Stimulated activated CD8-positive, alpha-beta memory T cell treated with anti-CD3 and anti-CD28 coated beads, Interleukin-7, amount 100 ng/mL, for 1 hour (primary cell): Measurements from ENCODE around the gene INO80B.
"Not testable (repeated sequence)": the region's sequence is repeated elsewhere in the genome, so short reads cannot be mapped to it uniquely, and the experiment has no call there.

ENCODE experiments used
- DNase-seq, 2 donors: peaks; one replicate each; pipeline ENCODE4 v3.0.0-alpha.2; 2020; ENCODE audit warnings: low read depth in 2 of 2

The INO80B gene

DNA sequence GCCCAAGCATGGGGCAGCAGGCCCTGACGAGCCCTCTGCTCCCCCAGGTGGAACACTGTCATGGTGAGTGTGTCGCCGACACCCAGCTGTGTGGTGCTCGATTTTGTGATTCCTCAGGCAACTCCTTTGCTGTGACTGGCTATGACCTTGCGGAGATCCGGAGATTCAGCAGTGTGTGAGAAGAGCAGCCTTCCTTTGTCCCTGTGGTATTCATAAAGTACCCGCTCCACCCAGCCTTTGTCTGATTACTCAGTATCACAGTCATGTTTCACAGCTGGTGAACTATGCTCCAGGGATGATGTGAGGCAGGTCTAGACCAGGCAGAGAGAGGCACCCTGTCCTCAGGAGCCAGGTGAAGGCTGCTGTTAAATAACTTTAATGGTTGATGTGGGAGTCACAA is 29.4 kb upstream of the INO80B start:
- no peak for DNase-seq

GRCh38 chr2:74426181-74426758 is 28.6 kb upstream of the INO80B start:
- no peak for DNase-seq

DNA sequence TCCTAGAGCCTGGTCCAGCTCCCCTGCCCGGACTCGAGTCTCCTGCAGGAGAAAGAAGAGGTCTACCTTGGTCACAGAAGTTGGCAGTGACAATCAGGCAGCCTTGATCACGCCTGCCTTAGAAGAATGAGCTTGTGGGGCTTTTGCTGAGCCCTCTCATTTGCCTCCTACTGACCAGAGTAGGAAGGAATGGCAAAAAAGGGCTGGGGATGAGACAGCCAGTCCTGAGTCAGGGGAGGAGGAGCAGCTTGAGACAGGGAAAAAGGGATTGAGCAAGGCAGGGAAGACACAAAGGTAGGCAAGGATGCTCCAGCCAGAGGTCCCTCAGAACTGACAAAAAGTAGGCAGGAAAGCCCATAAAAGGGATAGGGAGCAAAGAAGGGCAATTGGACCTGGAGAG is 27.3 kb upstream of the INO80B start:
- no peak for DNase-seq

- DNase-seq = no peak
Observed at GRCh38 chr2:74428675-74429074, 26.2 kb upstream of the INO80B start.

DNA sequence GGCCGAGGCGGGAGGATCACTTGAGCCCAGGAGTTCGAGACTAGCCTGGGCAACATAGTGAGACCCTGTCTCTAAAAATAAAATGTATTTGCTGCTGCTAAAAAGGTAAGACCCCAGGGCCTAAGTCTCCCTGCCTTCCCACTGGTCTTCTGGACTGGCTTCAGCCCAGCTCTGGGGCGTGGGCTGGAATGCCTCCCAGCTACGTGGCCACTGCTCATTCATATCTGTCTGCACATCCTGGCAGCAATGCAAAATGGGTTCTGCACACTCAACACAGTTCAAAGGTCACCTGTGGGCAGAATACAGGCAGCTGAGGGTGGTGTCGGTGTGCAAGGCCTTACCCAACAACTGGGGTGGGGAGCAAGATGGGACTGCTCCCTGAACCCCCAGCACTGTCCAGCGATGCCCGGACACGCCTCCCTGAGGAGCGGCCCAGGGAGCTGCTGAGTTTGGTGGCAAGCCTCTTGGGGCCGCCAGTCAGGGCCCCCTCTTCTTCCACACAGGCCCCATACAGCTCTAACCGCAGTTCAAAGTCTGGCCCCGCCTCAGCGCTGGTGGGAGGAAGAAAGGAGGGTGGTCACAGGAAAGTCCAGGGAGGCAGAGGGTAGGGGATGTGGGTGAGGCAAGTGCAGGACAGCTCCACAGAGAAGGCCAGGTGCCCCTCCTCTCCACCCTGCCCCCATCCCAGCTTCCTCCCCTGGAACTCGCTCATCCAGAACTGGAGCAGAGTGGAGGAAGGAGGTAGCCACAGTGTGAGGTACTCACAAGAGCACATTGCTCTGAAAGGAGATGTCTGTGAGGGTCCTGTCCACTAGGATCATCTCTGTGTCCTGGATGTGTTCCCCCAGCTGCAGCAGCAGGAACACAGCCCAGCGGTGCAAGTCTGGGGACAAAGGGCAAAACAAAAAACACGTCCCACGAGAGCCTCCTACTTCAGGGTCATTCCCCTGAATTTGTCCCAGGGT is 25.1 kb upstream of the INO80B start:
- no peak for DNase-seq

DNA sequence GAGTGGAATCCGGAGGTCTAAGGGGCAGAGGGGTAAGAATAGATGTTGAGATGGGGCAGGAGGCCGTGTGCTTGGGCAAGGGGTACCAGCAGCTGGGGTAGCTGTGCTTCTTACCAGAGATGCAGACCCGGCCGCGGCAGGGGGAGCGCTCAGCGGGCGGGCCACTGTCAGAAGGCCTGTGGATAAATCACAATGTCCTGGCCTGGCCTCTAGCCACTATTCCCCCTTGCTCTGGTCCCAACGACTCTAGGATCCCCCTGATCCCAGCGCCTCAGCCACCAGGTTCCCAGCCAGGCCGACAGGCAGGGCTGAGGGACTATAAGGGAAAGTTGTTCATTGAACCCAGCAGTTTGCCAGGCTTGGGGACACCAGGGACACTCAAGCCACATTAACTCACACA is 24.4 kb upstream of the INO80B start:
- no peak for DNase-seq

- DNase-seq = no peak
Observed at GRCh38 chr2:74436111-74436805, 18.6 kb upstream of the INO80B start.

- DNase-seq = no peak
Observed at GRCh38 chr2:74436848-74437695, 17.8 kb upstream of the INO80B start.

DNA sequence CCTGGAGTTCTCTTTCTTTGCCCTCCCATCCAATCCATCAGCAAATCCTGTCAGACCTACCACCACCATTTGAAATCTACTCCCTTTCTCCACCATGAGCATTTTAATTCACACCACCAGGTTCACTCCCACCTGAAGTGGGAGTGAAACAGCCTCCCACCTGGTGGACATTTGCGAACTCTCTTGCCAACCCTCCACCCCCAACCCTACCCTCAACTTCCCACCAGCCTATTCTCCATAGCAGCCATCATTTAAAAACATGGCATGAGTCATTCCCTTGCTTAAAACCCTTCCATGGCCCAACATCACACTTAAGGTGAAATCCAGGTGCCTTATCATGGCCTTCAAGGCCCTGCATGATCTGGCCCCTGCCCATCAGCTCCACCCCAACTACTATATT is 16.6 kb upstream of the INO80B start:
- no peak for DNase-seq

- no peak for DNase-seq
Observed at GRCh38 chr2:74439373-74439772, 15.5 kb upstream of the INO80B start.

- no peak for DNase-seq
Observed at GRCh38 chr2:74439803-74440377, 15.0 kb upstream of the INO80B start.

DNA sequence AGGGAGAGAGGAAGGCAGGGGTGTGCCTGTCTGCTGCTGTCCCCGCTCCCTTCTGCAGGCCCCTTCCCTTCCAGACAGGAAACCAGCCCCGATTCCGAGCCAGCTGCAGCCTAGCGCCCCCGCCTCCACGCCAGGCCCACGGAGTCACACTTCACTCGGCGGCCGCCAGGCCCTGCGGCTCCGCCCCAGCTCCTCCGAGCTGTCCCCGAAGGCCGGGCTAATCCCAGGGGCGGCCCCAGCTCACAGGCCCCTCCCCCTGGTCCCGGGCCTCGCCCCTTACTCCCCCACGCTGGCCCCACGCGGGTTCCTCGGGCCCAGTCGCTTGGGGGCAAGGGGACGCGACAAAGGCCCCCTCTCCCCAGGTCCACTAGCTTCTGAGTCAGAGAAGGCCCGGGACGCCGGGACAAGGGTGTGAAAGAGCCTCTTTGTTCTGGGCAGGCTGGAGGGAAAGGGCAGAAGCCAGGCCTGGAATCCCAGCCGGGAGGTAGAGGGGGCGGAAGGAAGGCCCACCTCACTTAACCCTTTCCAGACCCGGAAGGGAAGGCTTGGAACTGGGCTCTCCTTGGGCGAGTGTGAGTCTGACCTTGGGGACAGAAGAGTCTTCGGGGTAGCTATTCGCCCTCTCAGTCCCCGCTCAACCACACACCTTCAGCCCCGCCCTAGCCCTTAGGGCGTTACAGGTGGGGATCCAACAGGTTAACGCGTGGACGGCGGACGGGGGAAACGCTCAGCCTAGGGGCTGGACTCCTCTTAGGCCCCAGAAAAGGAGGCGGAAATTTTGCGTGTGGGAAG is 14.3 kb upstream of the INO80B start:
- DNase-seq = peak in 1 of 2 donors; percentile 19

- no peak for DNase-seq
Observed at GRCh38 chr2:74441170-74441689, 13.7 kb upstream of the INO80B start.

DNA sequence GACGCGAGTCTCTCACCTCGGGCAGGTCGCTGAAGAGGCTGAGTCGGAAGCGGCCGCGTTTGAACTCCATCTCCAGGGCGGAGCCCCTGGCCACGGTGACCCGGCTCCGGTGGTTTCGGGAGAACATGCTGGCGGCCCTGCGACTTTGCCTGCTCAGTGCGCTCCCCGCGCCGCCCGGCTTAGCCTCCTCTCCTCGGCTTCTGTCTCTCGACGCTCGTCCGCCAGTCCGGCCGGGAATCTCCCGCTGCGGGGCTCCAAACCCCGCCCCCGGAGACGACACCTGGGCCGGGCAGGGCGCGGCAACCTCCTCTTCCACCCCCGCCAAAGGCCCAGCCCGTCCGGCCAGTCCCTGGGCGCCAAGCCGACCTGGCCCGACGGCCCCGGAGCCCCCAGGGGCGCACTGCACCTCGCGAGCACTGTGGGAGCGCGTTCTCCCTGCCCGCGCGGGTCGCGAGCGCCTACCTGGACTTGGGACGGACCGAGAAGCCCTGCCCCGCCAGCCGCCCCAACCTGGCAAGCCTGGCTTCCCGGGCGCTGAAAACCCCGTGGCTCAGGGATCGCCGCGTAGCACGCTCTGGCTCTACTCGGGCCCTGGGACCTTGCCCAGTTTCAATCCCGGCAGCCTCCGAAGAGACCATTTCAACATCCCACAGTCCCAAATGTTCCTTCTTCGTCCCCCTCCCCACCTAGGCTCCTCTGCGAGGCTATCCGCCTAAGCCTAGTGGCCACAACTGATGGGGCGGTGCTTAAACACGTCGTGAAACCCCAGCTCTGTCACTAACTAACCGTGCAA is 13.0 kb upstream of the INO80B start, which contains the start of gene RTKN:
TSS of gene RTKN (minus strand) at position 248 of the 793 bp plus-strand sequence. CDS start at position 127, 121 bp downstream.
- DNase-seq = no peak

DNA sequence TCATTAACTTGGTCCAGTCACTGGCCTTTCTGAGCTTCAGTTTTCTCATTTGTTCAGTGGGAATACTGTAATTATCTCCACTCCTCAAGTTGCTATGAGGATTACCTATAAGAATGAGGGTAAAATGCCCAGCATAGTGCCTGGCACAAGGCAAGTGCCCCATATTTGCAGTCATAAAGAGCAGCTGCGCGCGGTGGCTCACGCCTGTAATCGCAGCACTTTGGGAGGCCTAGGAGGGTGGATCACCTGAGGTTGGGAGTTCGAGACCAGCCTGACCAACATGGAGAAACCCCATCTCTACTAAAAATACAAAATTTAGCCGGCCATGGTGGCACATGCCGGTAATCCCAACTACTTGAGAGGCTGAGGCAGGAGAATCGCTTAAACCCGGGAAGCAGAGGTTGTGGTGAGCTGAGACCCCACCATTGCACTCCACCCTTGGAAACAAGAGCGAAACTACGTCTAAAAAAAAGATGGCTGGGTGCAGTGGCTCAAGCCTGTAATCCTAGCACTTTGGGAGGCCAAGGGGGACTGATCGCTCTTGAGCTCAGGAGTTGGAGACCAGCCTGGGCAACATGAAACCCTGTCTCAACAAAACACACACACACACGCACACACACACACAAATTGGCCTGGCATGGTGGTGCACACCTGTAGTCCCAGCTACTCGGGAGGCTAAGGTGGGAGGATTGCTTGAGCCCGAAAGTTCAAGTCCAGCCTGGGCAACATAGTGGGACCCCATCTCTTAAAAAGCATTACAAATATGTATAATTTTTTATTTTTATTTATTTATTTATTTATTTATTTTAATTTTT is 12.2 kb upstream of the INO80B start:
- not testable (repeated sequence) for DNase-seq

GRCh38 chr2:74444498-74445318 is 10.2 kb upstream of the INO80B start:
- DNase-seq = no peak

- DNase-seq = no peak
Observed at GRCh38 chr2:74447230-74447999, 7.5 kb upstream of the INO80B start.
